BLaER1 (cell line): ENCODE results near the gene NHLRC1.

Experiments used
- H3K27ac ChIP-seq: shearing (Covaris generic); formaldehyde crosslinking; 2 replicates; pipeline ENCODE4 v1.8.1; 2022
- H3K27me3 ChIP-seq: shearing (Covaris generic); formaldehyde crosslinking; 2 replicates; pipeline ENCODE4 v1.8.1; 2022
- H3K36me3 ChIP-seq: shearing (Covaris generic); formaldehyde crosslinking; 2 replicates; pipeline ENCODE4 v1.8.1; 2022
- H3K4me1 ChIP-seq: shearing (Covaris generic); formaldehyde crosslinking; 2 replicates; pipeline ENCODE4 v1.8.1; 2022
- H3K4me2 ChIP-seq: shearing (Covaris generic); formaldehyde crosslinking; 2 replicates; pipeline ENCODE4 v1.8.1; 2022
- H3K4me3 ChIP-seq: shearing (Covaris generic); formaldehyde crosslinking; 2 replicates; pipeline ENCODE4 v1.8.1; 2022
- H3K9ac ChIP-seq: shearing (Covaris generic); formaldehyde crosslinking; 2 replicates; pipeline ENCODE4 v1.8.1; 2022
- H3K9me3 ChIP-seq: shearing (Covaris generic); formaldehyde crosslinking; 2 replicates; pipeline ENCODE4 v1.8.1; 2022
- H4K20me1 ChIP-seq: shearing (Covaris generic); formaldehyde crosslinking; 2 replicates; pipeline ENCODE4 v1.8.1; 2022
- Cebpa-rat ChIP-seq: shearing (Covaris generic); IDR thresholded peaks from 2 replicates; pipeline ENCODE4 v1.8.1; 2022

The NHLRC1 gene

DNA sequence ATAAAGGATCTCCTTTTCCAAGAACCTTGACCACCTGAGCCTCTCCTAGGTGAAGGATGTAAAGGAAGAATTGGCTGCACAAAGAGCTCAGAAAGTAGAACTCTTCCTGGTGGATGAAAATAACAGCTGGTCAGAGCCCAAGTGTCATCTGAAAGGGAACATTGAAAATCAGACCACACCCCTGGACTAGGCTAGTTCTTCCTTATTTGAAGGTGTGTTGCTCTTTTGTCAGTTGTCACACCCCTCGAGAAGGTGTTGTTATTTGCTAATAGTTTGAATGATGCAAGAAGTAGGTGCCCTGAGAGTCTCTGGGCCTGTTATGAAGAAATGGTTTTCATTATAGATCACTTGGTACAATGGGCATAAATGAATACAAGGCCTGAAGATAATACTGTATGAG, 31.1 kb downstream of the NHLRC1 start:
- no peak overlapping the region for H3K4me2 ChIP-seq
- no peak for TF ChIP-seq Cebpa-rat
- no peaks in the 10 kb centered on the region for H3K27me3 ChIP-seq
- H3K4me1 ChIP-seq: peaks cover 7% of the 10 kb centered on the region
- H3K36me3 ChIP-seq: no peaks in the 10 kb centered on the region
- no peak overlapping the region for H3K9ac ChIP-seq
- peaks cover 30% of the 10 kb centered on the region for H3K9me3 ChIP-seq
- H4K20me1 ChIP-seq: no peaks in the 10 kb centered on the region
- H3K4me3 ChIP-seq: no peak overlapping the region
- no peak overlapping the region for H3K27ac ChIP-seq

DNA sequence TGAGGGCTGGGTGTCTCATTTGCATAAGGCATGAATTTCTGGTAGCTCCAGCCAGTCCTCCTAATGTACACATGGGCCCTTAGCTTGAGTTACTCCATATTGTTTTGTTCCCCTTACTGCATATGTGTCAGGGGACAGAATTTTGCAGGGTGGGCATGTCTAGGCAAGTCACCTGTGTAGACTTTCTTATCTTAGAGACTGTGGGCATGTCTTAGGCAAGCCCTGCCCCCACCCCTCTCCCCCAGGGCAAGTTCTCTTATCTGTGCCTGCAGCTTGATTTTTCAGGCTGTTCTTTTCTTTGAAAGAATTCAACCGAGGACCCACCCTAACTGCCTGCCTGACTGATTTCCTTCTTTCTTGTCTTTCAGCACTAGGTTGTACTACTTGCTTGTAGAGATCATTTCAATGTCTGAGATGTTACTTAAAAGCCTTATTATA, 32.1 kb downstream of the NHLRC1 start:
- no peaks in the 10 kb centered on the region for H3K27me3 ChIP-seq
- H3K36me3 ChIP-seq: no peaks in the 10 kb centered on the region
- no peak overlapping the region for H3K27ac ChIP-seq
- no peaks in the 10 kb centered on the region for H4K20me1 ChIP-seq
- no peaks in the 10 kb centered on the region; the same call in 1 of the 2 replicates for H3K4me1 ChIP-seq
- no peak overlapping the region for H3K9ac ChIP-seq
- H3K4me3 ChIP-seq: no peak overlapping the region
- no peak overlapping the region for H3K4me2 ChIP-seq
- peaks cover 30% of the 10 kb centered on the region for H3K9me3 ChIP-seq
- no peak for TF ChIP-seq Cebpa-rat

DNA sequence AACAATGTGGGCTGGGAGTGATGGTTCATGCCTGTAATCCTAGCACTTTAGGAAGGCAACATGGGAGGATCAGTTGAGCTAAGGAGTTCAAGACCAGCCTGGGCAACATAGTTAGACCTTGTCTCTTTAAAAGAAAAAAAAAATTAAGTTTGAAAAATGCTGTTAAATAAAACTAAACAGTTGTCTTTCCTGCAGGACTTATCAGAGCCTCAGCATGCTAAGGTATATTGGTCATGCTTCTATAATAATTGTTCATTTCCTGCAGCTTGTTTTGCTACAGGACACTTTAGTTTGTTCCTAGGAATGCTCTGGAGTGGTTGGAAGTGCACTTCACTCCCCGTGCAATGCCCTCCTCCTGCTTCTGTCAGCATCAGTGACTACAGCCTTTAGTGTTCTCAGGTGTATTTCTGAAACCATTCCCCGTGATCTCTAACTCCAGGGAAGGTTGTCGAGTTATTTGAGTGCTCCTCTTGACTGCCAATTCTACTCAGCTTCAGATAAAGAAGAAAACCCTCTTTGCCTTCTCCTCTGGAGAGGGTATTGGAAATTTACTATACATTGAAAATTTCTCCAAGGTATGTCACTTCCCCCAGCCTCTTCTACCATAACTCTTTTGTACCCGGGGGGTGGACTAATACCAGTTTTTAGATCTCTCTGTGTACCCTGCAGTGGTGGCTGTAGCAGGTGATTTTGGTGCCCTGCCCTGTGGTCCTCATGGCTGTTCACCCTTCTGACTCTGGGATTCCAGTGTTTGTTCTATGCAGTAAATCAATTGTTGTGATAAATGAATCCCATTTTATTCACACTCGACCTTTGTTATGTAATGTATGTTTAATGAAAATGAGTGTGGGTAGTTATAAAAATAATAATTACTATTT, 33.8 kb downstream of the NHLRC1 start:
- Histone ChIP-seq H3K4me1 (no peaks in the 10 kb centered on the region), H3K27ac (no peak overlapping the region), H3K27me3 (no peaks in the 10 kb centered on the region), H3K4me3 (no peak overlapping the region), H3K9me3 (peaks cover 33% of the 10 kb centered on the region), H3K36me3 (no peaks in the 10 kb centered on the region), H3K9ac (no peak overlapping the region), H3K4me2 (no peak overlapping the region), H4K20me1 (no peaks in the 10 kb centered on the region)
- no peak for TF ChIP-seq Cebpa-rat

DNA sequence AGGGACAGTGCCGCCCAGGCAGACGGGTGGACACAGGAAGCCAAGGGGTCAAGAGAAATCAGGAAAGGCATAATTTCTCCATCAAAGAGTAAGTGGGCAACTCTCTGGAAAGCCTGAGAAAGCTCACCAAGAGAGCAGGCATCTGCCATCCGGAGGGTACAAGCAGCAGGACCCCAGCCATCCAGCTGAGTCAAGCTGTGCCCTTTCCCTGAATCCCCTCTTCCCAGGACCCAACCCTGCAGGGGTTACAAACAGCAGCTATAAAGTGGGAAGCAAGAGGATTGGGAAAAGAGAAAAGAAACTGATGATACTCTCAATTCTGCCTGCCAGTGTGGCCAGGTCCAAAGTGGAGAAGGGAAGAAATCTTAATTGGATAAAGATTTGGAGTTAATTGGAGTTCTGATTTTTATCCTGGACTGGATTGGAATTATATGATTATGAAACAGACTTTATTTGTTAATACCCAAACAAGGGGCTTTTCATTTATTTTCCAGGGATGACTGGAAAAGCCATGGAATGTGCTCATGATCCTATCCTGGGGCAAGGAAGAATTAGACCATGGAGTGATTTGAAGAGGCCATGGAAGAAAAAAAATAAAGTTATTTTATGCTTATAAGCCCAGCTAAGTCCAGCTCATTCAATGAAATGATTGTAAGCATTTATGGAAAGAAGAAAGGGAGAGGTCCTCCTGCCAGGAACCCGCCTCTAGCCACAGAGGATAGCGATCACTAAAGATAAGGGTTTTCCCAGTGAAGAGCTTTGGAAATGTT, 34.9 kb downstream of the NHLRC1 start:
- Histone ChIP-seq H3K4me3 (no peak overlapping the region), H3K27me3 (no peaks in the 10 kb centered on the region), H3K4me2 (no peak overlapping the region), H3K36me3 (no peaks in the 10 kb centered on the region), H3K4me1 (no peaks in the 10 kb centered on the region), H3K9me3 (peaks cover 33% of the 10 kb centered on the region), H3K27ac (no peak overlapping the region), H4K20me1 (no peaks in the 10 kb centered on the region), H3K9ac (no peak overlapping the region)
- no peak for TF ChIP-seq Cebpa-rat

DNA sequence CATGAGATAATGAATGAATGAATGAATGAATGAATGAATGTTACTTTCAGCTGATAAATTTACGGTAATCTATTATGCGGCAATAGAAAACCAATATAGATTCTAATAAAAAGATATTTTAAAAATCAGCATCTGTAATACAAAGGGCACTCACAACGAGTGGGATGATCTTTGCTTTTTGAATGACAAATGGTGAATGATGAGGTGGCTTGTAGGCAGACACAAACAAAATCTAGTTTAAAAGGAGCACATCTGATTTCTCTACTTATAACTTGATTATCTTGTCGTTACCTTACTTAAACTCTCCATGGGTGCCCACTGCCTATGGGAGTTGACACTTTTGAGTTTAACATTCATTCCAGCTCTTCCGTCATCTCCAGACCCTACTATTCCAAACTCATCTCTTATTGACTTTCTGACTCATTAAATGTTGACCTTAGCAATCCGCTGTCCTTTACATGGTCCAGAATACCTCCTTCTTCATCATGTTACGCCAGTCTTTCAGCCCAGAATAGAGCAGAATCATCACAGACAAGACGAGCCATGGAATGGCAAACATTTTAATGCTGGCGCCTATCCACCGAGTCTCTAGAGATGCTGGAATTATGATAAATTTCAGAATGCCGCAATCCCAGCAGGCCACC, 41.3 kb downstream of the NHLRC1 start:
- no peak for TF ChIP-seq Cebpa-rat
- Histone ChIP-seq H3K4me2 (no peak overlapping the region), H3K27ac (no peak overlapping the region), H3K36me3 (no peaks in the 10 kb centered on the region), H3K9ac (no peak overlapping the region), H3K4me1 (no peaks in the 10 kb centered on the region), H4K20me1 (no peaks in the 10 kb centered on the region), H3K27me3 (no peaks in the 10 kb centered on the region), H3K4me3 (no peak overlapping the region), H3K9me3 (peaks cover 13% of the 10 kb centered on the region)

DNA sequence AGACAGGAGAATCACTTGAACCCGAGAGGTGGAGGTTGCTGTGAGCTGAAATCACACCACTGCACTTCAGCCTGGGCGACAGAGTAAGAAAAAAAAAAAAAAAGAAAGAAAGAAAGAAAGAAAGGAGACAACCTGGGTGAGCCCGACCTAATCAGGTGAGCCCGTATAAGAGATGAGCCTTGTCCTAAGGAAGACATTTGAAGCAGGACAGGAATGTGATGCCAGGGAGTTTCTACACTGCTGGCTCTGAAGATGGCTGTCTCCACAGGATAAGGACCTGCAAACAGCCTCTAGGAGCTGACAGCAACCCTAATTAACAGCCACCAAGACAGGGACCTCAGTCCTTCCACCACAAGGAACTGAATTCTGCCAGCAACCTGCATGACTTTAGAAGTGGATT, 41.9 kb downstream of the NHLRC1 start:
- no peaks in the 10 kb centered on the region for H3K27me3 ChIP-seq
- H3K4me2 ChIP-seq: no peak overlapping the region
- peaks cover 19% of the 10 kb centered on the region for H3K9me3 ChIP-seq
- no peak overlapping the region for H3K9ac ChIP-seq
- TF ChIP-seq Cebpa-rat: no peak
- no peak overlapping the region for H3K27ac ChIP-seq
- H3K4me1 ChIP-seq: no peaks in the 10 kb centered on the region
- no peak overlapping the region for H3K4me3 ChIP-seq
- no peaks in the 10 kb centered on the region for H3K36me3 ChIP-seq
- no peaks in the 10 kb centered on the region for H4K20me1 ChIP-seq

DNA sequence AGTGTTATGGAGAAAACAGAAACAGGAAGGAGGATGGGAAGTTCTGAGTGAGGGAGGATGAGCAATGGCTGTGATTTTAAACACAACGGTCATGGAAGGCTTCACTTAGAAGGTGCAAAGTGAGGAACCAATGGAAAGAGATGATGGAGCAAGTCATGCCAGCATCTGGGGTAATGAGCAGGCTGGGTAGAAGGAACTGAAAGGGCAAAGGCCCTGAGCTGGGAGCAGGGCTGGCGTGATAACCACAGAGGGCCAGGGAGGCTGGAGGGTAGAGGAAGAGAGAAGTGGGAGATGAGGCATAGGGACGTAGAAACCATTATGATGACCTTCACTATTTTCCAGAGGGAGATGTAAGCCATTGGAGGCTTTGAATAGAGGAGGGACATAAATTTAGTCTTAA, 43.6 kb downstream of the NHLRC1 start:
- Histone ChIP-seq H3K4me2 (no peak overlapping the region), H3K9ac (no peak overlapping the region), H3K4me1 (no peaks in the 10 kb centered on the region), H4K20me1 (no peaks in the 10 kb centered on the region), H3K27ac (no peak overlapping the region), H3K9me3 (peaks cover 32% of the 10 kb centered on the region), H3K4me3 (no peak overlapping the region), H3K27me3 (no peaks in the 10 kb centered on the region), H3K36me3 (no peaks in the 10 kb centered on the region)
- TF ChIP-seq Cebpa-rat: no peak

DNA sequence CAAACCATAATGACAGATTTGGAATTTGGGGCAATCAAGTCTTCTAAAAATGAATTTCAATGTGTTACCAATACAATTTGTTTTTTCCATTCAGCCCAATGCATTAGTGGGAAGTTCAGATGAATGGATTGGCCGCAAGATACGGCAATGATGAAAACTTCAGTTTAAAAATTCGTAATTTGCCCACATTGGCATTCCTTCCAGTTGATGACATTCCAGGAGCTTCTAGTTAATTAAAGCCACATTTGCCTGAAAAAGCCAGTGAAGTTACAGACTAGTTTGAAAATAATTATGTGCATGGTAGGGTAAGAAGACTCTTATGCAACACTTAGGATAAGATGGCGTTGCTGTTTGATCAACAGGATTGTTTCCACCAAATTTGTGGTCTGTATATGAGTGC, 46.2 kb downstream of the NHLRC1 start:
- Histone ChIP-seq H3K9ac (no peak overlapping the region), H3K4me1 (no peaks in the 10 kb centered on the region), H4K20me1 (no peaks in the 10 kb centered on the region), H3K4me2 (no peak overlapping the region), H3K27ac (no peak overlapping the region), H3K36me3 (no peaks in the 10 kb centered on the region), H3K27me3 (no peaks in the 10 kb centered on the region), H3K9me3 (peaks cover 35% of the 10 kb centered on the region), H3K4me3 (no peak overlapping the region)
- TF ChIP-seq Cebpa-rat: no peak

DNA sequence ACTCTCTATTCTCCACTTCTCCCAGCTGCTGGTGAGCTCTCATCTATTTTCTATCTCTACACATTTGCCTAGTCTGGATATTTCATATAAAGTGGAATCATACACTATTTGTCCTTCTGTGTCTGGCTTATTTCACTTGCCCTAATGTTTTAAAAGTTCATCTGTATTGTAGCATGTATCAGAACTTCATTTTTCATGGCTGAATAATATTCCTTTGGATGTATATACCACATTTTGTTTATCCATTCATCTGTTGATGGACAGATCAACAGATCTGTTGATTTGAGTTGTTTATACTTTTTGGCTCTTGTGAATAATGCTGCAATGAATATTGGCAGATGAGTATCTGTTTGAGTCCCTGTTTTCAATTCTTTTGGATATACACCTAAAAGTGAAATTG, 49.6 kb downstream of the NHLRC1 start:
- TF ChIP-seq Cebpa-rat: no peak
- Histone ChIP-seq H4K20me1 (no peaks in the 10 kb centered on the region), H3K9me3 (peaks cover 35% of the 10 kb centered on the region), H3K27me3 (no peaks in the 10 kb centered on the region), H3K4me1 (no peaks in the 10 kb centered on the region), H3K27ac (no peak overlapping the region), H3K36me3 (no peaks in the 10 kb centered on the region), H3K4me3 (no peak overlapping the region), H3K9ac (no peak overlapping the region), H3K4me2 (no peak overlapping the region)

DNA sequence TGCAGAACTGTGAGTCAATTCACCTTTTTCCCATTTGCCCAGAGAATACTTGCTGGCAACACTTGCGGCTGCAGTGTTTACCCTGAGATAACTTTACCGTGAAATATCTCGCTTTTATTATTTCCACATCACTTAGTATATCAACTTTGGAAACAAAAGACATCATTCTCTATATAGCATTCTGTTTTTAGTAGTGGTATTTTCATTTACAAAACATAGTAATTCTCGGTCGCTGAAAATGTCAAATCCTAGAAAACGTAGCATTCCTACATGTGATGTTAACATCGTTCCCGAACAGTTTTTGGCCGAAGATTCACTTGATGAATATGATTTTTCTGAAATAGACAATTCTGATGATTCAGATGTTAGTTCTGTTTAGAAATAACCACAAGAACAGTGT, 52.0 kb downstream of the NHLRC1 start:
- H3K4me2 ChIP-seq: no peak overlapping the region
- H3K4me3 ChIP-seq: no peak overlapping the region
- H3K36me3 ChIP-seq: no peaks in the 10 kb centered on the region
- no peak overlapping the region for H3K9ac ChIP-seq
- H3K4me1 ChIP-seq: no peaks in the 10 kb centered on the region
- H3K9me3 ChIP-seq: peaks cover 24% of the 10 kb centered on the region
- H3K27me3 ChIP-seq: no peaks in the 10 kb centered on the region
- no peak for TF ChIP-seq Cebpa-rat
- H3K27ac ChIP-seq: no peak overlapping the region
- H4K20me1 ChIP-seq: no peaks in the 10 kb centered on the region
